Prostate gland (tissue), 2 donors: ENCODE measurements around the gene IL15RA.

Experiments
- POLR2A ChIP-seq: fragments of 450-650 bp; IDR thresholded peaks from one replicate; pipeline ENCODE4 v1.6.1; 2016; ENCODE audit warnings: antibody characterized with exemption, mild to moderate bottlenecking
- POLR2AphosphoS5 ChIP-seq: sonication (generic); formaldehyde crosslinking; IDR thresholded peaks from one replicate; pipeline ENCODE4 v1.6.1; 2017; ENCODE audit warnings: antibody characterized with exemption
- TF ChIP-seq, protein P1 (sequence below), 4 experiments: fragments of 200-600 bp in 2 of 4; fragments of 450-650 bp in 2 of 4; sonication (generic) in 2 of 4; IDR thresholded peaks; 1 replicate in 3 of 4; 2 replicates in 1 of 4; pipeline ENCODE4 v1.5.1; 2016 to 2019; ENCODE audit warnings: antibody characterized with exemption in 4 of 4, mild to moderate bottlenecking in 2 of 4, moderate library complexity in 2 of 4

DNA sequence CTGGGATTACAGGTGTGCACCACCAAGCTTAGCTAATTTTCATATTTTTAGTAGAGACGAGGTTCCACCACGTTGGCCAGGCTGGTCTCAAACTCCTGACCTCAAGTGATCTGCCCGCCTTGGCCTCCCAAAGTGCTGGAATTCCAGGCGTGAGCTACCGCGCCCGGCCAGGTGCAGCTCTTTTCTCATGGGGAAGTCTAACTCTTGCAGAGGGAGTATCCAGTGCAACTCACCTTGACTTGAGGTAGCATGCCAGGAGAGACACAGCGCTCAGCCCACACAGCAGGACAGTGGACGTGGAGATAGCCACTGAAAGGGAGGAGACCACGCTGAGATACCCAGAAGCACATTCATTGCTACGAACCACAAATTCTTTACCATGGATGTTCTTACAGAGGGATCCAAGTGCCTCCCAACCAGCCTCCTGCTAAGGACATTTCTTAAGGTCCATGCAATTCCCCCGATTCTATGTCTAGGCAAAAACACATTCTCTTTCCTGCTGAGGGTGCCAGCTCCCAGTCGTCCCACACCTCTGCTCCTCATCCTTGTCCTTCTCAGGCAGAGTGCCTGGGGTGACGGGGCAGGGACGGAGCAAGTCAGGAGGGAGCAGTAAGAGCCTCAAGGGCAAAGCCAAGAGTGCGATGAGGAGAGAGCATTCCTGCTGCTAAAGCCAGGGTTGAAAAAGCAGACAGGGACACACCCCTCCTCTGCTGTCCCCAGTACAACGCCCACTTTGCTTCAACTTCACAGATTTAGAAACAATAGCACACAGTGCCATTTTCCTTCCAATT, 21.0 kb downstream of the IL15RA start:
- TF ChIP-seq, protein P1, sequence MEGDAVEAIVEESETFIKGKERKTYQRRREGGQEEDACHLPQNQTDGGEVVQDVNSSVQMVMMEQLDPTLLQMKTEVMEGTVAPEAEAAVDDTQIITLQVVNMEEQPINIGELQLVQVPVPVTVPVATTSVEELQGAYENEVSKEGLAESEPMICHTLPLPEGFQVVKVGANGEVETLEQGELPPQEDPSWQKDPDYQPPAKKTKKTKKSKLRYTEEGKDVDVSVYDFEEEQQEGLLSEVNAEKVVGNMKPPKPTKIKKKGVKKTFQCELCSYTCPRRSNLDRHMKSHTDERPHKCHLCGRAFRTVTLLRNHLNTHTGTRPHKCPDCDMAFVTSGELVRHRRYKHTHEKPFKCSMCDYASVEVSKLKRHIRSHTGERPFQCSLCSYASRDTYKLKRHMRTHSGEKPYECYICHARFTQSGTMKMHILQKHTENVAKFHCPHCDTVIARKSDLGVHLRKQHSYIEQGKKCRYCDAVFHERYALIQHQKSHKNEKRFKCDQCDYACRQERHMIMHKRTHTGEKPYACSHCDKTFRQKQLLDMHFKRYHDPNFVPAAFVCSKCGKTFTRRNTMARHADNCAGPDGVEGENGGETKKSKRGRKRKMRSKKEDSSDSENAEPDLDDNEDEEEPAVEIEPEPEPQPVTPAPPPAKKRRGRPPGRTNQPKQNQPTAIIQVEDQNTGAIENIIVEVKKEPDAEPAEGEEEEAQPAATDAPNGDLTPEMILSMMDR (IDR thresholded peaks at IDR 0.05) = no peak
- TF ChIP-seq POLR2A = no peak
- no peak for TF ChIP-seq POLR2AphosphoS5
